H9 (cell line): ENCODE results near the gene EML1. TPM values are rescaled to one million over a fixed set of nuclear protein-coding genes. Genes with fewer than 3 reads are reported as not detected.

Experiments
- DNase-seq: peaks from one replicate; pipeline ENCODE4 v3.0.0-alpha.2; 2017
- H2AFZ ChIP-seq: one replicate; pipeline ENCODE4 v1.6.1; 2013; ENCODE audit warnings: mild to moderate bottlenecking, low read length, control low read depth, moderate library complexity
- H2AK5ac ChIP-seq: 2 replicates; pipeline ENCODE4 v1.6.1; 2013; ENCODE audit warnings: low read length, control low read depth, mixed read lengths; ENCODE audit not compliant: insufficient read length
- H2BK120ac ChIP-seq: one replicate; pipeline ENCODE4 v1.6.1; 2013; ENCODE audit warnings: low read depth, mild to moderate bottlenecking, low read length, control low read depth, inconsistent platforms; ENCODE audit not compliant: poor library complexity, severe bottlenecking
- H2BK12ac ChIP-seq: 2 replicates; pipeline ENCODE4 v1.6.1; 2013; ENCODE audit warnings: low read length, control low read depth, mixed read lengths, low read depth; ENCODE audit not compliant: insufficient read length
- H2BK15ac ChIP-seq: 2 replicates; pipeline ENCODE4 v1.6.1; 2013; ENCODE audit warnings: low read depth, low read length, control low read depth
- H2BK20ac ChIP-seq: one replicate; pipeline ENCODE4 v1.6.1; 2013; ENCODE audit warnings: low read depth, mild to moderate bottlenecking, low read length, control low read depth, inconsistent platforms; ENCODE audit not compliant: poor library complexity, severe bottlenecking
- H2BK5ac ChIP-seq: 2 replicates; pipeline ENCODE4 v1.6.1; 2013; ENCODE audit warnings: low read length, control low read depth, mixed read lengths; ENCODE audit not compliant: insufficient read length
- H3K14ac ChIP-seq: 2 replicates; pipeline ENCODE4 v1.6.1; 2013; ENCODE audit warnings: low read length, control low read depth; ENCODE audit not compliant: insufficient read depth
- H3K18ac ChIP-seq: 2 replicates; pipeline ENCODE4 v1.6.1; 2013; ENCODE audit warnings: low read depth, mild to moderate bottlenecking, mixed read lengths, low read length, control low read depth; ENCODE audit not compliant: insufficient read length
- H3K23ac ChIP-seq: 2 replicates; pipeline ENCODE4 v1.6.1; 2013; ENCODE audit warnings: low read length, control low read depth, mixed read lengths, low read depth; ENCODE audit not compliant: insufficient read length
- H3K23me2 ChIP-seq: 2 replicates; pipeline ENCODE4 v1.6.1; 2013; ENCODE audit warnings: low read depth, mild to moderate bottlenecking, mixed read lengths, low read length, control low read depth; ENCODE audit not compliant: insufficient read length, poor library complexity, severe bottlenecking
- H3K27ac ChIP-seq: 2 replicates; pipeline ENCODE4 v1.5.1; 2013; ENCODE audit warnings: low read length, control low read depth, mixed read lengths, low read depth; ENCODE audit not compliant: insufficient read length
- H3K27me3 ChIP-seq: 2 replicates; pipeline ENCODE4 v1.6.1; 2013; ENCODE audit warnings: low read length, control low read depth, inconsistent platforms; ENCODE audit not compliant: insufficient read depth
- H3K4ac ChIP-seq: 2 replicates; pipeline ENCODE4 v1.6.1; 2013; ENCODE audit warnings: low read depth, mild to moderate bottlenecking, control low read depth, inconsistent platforms, low read length, moderate library complexity
- H3K4me1 ChIP-seq: 2 replicates; pipeline ENCODE4 v1.6.1; 2013; ENCODE audit warnings: low read length, control low read depth, inconsistent platforms; ENCODE audit not compliant: insufficient read depth
- H3K4me2 ChIP-seq: 2 replicates; pipeline ENCODE4 v1.6.1; 2013; ENCODE audit warnings: low read length, control low read depth, mixed read lengths; ENCODE audit not compliant: insufficient read length, insufficient read depth
- H3K56ac ChIP-seq: 2 replicates; pipeline ENCODE4 v1.6.1; 2013; ENCODE audit warnings: low read depth, mild to moderate bottlenecking, mixed read lengths, low read length, control low read depth; ENCODE audit not compliant: insufficient read length
- H3K79me1 ChIP-seq: 2 replicates; pipeline ENCODE4 v1.6.1; 2013; ENCODE audit warnings: low read depth, mild to moderate bottlenecking, moderate library complexity, low read length, control low read depth, inconsistent platforms; ENCODE audit not compliant: insufficient read depth, poor library complexity, severe bottlenecking
- H3K79me2 ChIP-seq: 2 replicates; pipeline ENCODE4 v1.6.1; 2013; ENCODE audit warnings: low read length, control low read depth, inconsistent platforms; ENCODE audit not compliant: insufficient read depth
- H3K9ac ChIP-seq: 2 replicates; pipeline ENCODE4 v1.6.1; 2013; ENCODE audit warnings: low read length, control low read depth, mixed read lengths; ENCODE audit not compliant: insufficient read length; ENCODE audit errors: extremely low read depth
- H3K9me3 ChIP-seq: one replicate; pipeline ENCODE4 v1.6.1; 2013; ENCODE audit warnings: low read depth, low read length, inconsistent platforms; ENCODE audit not compliant: control insufficient read depth
- H3T11ph ChIP-seq: one replicate; pipeline ENCODE4 v1.6.1; 2013; ENCODE audit warnings: mild to moderate bottlenecking, low read length, control low read depth, inconsistent platforms
- H4K20me1 ChIP-seq: one replicate; pipeline ENCODE4 v1.6.1; 2013; ENCODE audit not compliant: control insufficient read depth, insufficient read length, insufficient read depth
- H4K5ac ChIP-seq: 2 replicates; pipeline ENCODE4 v1.6.1; 2013; ENCODE audit warnings: low read depth, mild to moderate bottlenecking, mixed read lengths, low read length, control low read depth; ENCODE audit not compliant: insufficient read length
- H4K8ac ChIP-seq: replicated peaks from 2 replicates; pipeline ENCODE4 v1.6.1; 2013; ENCODE audit warnings: low read length, control low read depth, mixed read lengths, low read depth; ENCODE audit not compliant: insufficient read length
- H4K91ac ChIP-seq: 2 replicates; pipeline ENCODE4 v1.6.1; 2013; ENCODE audit warnings: low read depth, mild to moderate bottlenecking, moderate library complexity, mixed read lengths, low read length, control low read depth; ENCODE audit not compliant: insufficient read length
- H3K27ac Mint-ChIP-seq, 3 experiments: 2 replicates in 2 of 3; 3 replicates in 1 of 3; pipeline ENCODE4 v1.8.0; 2020 to 2021; ENCODE audit warnings: mixed read lengths in 3 of 3, mild to moderate bottlenecking in 1 of 3, moderate library complexity in 1 of 3
- H3K27me3 Mint-ChIP-seq: 2 replicates; pipeline ENCODE4 v1.8.0; 2021; ENCODE audit warnings: low read depth, mild to moderate bottlenecking, moderate library complexity, mixed read lengths
- H3K36me3 Mint-ChIP-seq, 3 experiments: 2 replicates in 2 of 3; 3 replicates in 1 of 3; pipeline ENCODE4 v1.8.0; 2020 to 2021; ENCODE audit warnings: low read depth in 3 of 3, mixed read lengths in 3 of 3; ENCODE audit not compliant: insufficient read depth in 1 of 3
- H3K4me1 Mint-ChIP-seq, 2 experiments: 2 replicates each; pipeline ENCODE4 v1.8.0; 2020; ENCODE audit warnings: mixed read lengths in 2 of 2
- H3K4me3 Mint-ChIP-seq, 2 experiments: 2 replicates in 1 of 2; 3 replicates in 1 of 2; pipeline ENCODE4 v1.8.0; 2020 to 2021; ENCODE audit warnings: mild to moderate bottlenecking in 2 of 2, mixed read lengths in 2 of 2, moderate library complexity in 1 of 2
- H3K9me3 Mint-ChIP-seq, 2 experiments: 2 replicates in 1 of 2; 3 replicates in 1 of 2; pipeline ENCODE4 v1.8.0; 2020; ENCODE audit warnings: mild to moderate bottlenecking in 2 of 2, mixed read lengths in 2 of 2, moderate library complexity in 1 of 2
- WGBS: extraction: QIAGEN DNeasy Blood & Tissue Kit; methylation state at CpG from one replicate; pipeline ENCODE4 v1.1.7; 2013; ENCODE audit warnings: missing lambda C conversion rate, low lambda C conversion rate, mixed read lengths; ENCODE audit not compliant: insufficient read length; ENCODE audit errors: extremely low coverage; 5-methylcytosine and 5-hydroxymethylcytosine counted together
- total RNA-seq: library from RNA; stranded (reverse); gene quantifications from 2 replicates; pipeline ENCODE4 v1.2.1, GENCODE V29; 2021
- TF ChIP-seq, protein P1 (sequence below): fragments of 200-600 bp; sonication (generic); conservative IDR thresholded peaks from 3 replicates; pipeline ENCODE4 v1.8.0; 2021; ENCODE audit warnings: antibody characterized with exemption, mild to moderate bottlenecking

The EML1 gene
- total RNA-seq, 1 experiment from 2014 or later: 16.7 TPM

DNA sequence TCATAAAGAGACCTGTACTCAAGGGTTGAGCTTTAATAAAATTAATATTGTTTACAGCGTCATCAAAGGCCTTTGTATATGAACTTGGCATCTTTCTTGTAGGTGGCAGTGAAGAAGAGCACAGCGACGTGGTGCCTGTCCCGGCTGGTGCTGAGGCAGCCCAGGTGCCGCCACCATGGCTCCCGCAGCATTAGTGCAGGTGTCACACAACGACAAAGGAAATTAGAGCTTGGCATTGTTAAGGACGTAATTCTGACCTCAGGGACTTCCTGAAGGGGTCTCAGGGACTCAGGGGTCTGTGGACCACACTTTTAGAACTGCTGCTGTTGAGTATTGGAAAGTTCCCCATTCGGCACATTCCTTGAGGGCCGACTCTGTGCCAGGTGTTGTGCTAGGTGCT, 24.1 kb downstream of the EML1 start:
- H3K9me3 ChIP-seq: no peaks in the 10 kb centered on the region
- H3K23ac ChIP-seq: no peak overlapping the region
- Mint-ChIP-seq H3K27ac (no peak overlapping the region; a peak in 1 of 7 replicates), H3K4me1 (peaks cover 16% of the 10 kb centered on the region in 2 experiments), H3K27me3 (no peaks in the 10 kb centered on the region), H3K4me3 (no peak overlapping the region), H3K9me3 (no peaks in the 10 kb centered on the region), H3K36me3 (no peaks in the 10 kb centered on the region)
- WGBS: no CpG with 5 or more reads among the region's 10 CpGs
- H3K23me2 ChIP-seq: no peaks in the 10 kb centered on the region
- no peak overlapping the region for H3K14ac ChIP-seq
- no peak overlapping the region for H2BK15ac ChIP-seq
- H3K9ac ChIP-seq: no peak overlapping the region
- no peaks in the 10 kb centered on the region for H3K27me3 ChIP-seq
- H2AK5ac ChIP-seq: no peak overlapping the region
- H4K5ac ChIP-seq: no peak overlapping the region
- no peak overlapping the region for H2AFZ ChIP-seq
- no peak overlapping the region for H3K18ac ChIP-seq
- H4K20me1 ChIP-seq: no peaks in the 10 kb centered on the region
- no peak overlapping the region for H3K4ac ChIP-seq
- H2BK12ac ChIP-seq: no peak overlapping the region
- no peaks in the 10 kb centered on the region for H3K79me2 ChIP-seq
- no peak overlapping the region for H4K8ac ChIP-seq
- no peak overlapping the region for H2BK5ac ChIP-seq
- no peak overlapping the region for H4K91ac ChIP-seq
- H3K4me1 ChIP-seq: no peaks in the 10 kb centered on the region; the same call in 1 of the 2 replicates
- H3K79me1 ChIP-seq: no peaks in the 10 kb centered on the region
- H3K27ac ChIP-seq: no peak overlapping the region
- no peak overlapping the region for H3K56ac ChIP-seq
- no peak overlapping the region for H2BK120ac ChIP-seq
- DNase-seq: no peak
- H3T11ph ChIP-seq: no peak overlapping the region
- no peak overlapping the region for H2BK20ac ChIP-seq
- no peak overlapping the region for H3K4me2 ChIP-seq
- TF ChIP-seq, protein P1, sequence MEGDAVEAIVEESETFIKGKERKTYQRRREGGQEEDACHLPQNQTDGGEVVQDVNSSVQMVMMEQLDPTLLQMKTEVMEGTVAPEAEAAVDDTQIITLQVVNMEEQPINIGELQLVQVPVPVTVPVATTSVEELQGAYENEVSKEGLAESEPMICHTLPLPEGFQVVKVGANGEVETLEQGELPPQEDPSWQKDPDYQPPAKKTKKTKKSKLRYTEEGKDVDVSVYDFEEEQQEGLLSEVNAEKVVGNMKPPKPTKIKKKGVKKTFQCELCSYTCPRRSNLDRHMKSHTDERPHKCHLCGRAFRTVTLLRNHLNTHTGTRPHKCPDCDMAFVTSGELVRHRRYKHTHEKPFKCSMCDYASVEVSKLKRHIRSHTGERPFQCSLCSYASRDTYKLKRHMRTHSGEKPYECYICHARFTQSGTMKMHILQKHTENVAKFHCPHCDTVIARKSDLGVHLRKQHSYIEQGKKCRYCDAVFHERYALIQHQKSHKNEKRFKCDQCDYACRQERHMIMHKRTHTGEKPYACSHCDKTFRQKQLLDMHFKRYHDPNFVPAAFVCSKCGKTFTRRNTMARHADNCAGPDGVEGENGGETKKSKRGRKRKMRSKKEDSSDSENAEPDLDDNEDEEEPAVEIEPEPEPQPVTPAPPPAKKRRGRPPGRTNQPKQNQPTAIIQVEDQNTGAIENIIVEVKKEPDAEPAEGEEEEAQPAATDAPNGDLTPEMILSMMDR: no peak
